Measurements from ENCODE around the gene CDC14A. TPM values are rescaled to one million over a fixed set of nuclear protein-coding genes. Genes with fewer than 3 reads are reported as not detected.
"Not testable (repeated sequence)": the region's sequence is repeated elsewhere in the genome, so short reads cannot be mapped to it uniquely, and the experiment has no call there.

The CDC14A gene
- total RNA-seq, 1 donor from 2014 or later: 20.6 TPM

DNA sequence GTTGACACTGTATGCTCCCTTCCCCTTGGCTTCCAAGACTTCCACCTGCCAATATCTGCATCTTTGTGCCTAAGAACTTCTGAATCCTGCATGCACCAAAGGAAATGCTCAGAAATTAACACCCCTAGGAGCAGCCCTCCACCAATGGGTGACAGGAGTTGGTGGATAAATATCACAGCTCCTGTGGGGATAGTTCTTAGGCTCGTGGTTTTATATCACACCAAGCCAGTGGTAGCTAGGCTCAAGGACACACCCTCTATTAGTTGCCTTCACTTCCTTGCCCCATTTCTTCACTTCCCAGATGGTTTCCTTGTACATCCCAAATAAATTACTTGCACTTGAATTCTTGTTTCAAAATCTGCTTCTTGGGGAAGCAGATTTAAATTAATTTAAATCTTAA lies 16.9 kb upstream of the CDC14A start:
- DNase-seq: no peak

DNA sequence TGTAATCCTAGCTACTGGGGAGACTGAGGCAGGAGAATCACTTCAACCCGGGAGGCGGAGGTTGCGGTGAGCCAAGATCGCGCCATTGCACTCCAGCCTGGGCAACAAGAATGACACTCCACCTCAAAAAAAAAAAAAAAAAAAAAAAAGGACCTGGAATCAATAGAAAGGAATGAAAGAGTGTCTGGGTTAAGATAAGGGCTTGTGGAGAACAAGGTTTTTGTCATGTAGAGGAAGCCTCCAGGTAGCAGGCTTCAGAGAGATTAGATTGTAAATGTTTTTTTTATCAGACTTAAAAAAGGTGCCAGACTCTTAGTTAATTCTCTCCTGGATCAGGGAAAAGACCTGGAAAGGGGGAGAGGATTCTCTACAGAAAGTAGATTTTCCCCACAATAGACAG lies 14.4 kb upstream of the CDC14A start:
- DNase-seq: not testable (repeated sequence)

DNA sequence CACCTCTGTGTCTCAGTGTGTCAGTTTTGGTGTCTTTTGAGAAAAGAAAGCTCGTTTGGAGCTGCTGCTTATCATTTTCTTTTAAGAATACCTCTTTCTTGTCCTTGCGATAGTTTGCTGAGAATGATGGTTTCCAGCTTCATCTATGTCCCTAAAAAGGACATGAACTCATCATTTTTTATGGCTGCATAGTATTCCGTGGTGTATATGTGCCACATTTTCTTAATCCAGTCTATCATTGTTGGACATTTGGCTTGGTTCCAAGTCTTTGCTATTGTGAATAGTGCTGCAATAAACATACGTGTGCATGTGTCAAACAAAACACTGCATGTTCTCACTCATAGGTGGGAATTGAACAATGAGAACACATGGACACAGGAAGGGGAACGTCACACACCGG lies 12.6 kb upstream of the CDC14A start:
- not testable (repeated sequence) for DNase-seq

DNA sequence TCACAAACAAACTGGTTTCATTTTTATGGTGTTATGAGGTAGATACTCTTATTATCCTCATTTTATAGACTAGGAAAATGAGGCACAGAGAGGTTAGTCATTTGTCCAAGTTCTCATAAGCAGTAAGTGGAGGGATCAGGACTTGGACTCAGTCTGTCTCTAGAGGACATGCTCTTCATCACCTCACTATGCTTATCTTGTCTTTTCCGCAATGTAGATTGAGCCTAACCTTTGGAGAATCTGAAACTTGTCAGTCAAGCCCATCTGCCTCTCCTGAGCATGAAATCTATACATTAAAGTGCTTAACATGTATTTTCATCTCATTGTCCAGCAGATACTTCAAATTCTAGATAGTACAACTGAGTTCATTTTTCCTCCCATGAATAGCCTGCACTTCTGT lies 11.8 kb upstream of the CDC14A start:
- no peak for DNase-seq

DNA sequence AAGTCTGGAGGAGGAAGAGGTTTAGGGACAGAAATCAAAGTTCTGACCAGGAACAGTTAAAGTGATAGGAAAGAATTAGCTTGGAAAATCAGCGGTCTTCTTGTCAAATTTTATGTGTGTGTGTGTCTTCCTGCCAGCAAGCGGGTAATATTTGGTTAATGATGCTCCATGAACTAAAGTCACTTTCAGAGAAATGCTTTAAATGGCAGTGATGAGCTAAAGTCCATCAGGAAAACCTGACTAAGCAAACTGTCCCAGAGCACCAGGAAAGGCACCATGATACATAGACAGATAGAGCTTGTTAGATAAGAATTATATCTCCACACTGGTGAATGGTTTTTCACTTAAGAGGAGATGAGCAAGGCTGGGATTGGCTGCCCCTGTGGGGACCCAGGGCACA lies 10.0 kb upstream of the CDC14A start:
- DNase-seq: no peak

DNA sequence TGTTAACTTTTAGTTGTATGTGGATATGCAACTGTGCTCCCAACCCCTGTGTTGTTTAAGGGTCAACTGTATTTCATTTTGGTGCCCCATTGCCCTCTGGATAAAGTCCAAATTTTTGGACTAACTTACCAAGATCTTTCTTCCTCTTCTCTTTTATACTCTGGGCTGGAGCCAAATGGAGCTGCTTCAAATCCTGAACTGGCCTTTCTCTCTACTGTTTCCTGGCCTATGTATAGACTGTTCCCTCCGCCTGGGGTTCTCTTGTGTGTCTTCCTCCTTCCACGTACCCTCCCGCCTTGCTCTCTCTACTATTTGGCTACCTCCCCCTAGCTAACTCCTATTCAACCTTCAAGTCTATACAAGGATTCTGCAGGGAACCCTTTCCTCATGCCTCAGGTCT lies 8.4 kb upstream of the CDC14A start:
- DNase-seq: no peak

DNA sequence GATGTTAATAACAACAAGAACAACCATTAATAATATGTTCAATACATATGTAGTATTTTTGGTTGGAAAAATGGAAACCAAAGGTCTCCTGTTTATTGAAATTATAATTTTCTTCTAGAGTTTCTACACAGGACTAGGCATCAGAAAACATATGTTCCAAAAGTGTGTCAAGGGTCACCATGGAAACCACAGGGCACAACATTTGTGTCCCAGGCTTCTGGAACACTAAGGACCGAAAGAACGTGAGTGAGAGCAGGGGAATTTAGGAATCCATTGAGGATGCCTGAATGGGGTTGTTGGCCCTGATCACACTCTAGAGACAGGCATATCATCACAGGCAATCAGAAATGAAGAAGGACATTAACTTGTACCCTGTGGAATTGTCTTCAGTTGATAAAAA lies 7.5 kb upstream of the CDC14A start:
- DNase-seq: no peak

DNA sequence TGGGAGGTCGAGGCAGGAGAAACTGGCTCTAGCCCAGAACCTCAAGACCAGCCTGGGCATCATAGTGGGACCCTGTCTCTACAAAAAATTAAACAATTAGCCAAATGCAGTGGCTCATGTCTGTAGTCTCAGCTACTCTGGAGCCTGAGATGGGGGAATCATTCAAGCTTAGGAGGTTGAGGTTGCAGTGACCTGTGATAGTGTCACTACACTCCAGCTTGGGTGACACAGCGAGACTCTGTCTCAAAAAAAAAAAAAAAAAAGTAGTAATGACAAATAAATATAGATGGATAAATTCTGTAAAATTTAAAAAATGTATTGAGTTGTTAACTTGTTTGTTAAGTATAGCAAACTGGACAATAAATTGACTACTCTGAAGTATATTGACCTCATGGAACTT lies 5.9 kb upstream of the CDC14A start:
- no peak for DNase-seq

DNA sequence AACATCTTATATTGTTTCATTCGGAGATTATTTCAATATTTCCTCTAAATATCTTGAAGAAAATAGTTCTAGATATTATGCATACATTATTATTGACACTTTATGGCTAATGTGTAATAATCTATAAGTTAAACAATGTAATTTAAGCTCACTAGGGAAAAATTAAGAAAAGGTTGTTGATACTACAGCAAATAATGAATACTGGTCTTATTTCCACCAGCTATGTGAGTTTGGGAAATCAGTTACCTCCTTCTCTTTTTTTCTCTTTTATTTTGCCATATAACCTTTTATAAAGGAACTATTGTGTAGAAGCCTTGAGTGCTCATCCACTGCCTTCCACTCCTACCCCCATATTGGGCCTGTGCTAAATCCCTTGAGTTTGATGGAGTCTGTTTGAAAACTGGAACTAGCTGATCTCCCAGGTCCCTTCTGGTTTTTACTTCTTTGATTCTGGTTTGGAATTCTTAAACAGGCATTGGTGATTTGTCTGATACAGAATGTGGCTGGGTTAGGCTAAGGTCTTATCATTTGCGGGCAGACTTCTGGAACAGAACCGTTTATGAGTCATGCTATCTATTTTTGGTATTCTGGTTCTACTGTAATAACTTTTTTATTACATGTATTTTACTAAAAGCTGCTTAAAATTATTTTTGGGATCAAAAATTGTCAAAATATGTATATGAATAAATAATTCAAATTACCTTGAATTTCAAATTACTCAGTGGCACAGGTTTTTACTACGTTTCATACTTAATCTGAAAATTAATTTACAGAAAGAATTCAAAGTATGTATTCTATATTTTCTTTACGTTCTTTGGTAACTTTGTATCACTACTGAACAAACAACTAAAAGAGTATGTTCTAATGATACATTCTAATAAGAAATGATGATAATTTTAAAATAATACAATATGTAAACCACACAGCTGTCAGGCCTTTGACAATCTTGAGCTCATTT lies 5.0 kb upstream of the CDC14A start:
- DNase-seq: no peak

DNA sequence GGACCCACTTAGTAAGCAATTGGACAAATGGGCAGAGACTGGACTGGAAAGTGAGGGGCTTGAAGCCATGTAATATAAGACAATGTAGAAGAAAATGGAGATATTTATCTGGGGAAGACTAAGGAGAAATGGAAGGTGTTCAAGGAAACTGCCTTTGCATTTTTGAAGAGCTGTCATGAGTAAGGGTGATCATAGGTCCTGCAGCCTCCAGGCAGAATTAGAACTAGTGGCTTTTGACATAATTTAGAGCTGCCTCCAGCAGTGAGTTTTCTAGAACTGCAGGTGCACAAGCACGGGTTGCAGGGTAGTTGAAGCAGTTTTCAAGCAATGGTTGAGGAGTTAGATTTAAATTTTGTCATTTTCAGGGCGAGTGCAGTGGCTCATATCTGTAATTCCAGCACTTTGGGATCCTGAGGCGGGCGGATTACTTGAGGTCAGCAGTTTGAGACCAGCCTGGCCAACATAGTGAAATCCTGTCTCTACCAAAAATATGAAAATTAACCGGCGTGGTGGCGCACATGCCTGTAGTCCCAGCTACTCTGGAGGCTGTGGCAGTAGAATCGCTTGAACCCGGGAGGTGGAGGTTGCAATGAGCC lies 3.7 kb upstream of the CDC14A start:
- no peak for DNase-seq

DNA sequence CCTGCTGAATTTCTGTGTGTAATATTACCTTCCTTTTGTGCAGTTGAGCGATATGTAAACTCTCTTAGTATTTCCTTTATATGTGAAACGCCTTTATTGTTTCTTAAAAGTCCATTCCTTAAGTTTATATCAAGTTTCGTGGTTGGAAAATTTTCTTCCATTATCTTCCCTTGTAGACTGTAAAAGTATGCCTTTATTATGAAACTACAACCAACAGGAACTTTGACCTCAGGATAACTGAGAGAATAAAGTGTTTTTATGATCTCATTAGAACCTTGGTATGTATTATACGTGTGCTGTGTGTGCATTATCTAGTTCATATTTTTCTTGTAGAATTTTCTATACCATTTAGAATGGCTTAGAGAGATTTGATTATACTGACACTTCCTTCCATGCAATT lies 3.1 kb upstream of the CDC14A start:
- no peak for DNase-seq

DNA sequence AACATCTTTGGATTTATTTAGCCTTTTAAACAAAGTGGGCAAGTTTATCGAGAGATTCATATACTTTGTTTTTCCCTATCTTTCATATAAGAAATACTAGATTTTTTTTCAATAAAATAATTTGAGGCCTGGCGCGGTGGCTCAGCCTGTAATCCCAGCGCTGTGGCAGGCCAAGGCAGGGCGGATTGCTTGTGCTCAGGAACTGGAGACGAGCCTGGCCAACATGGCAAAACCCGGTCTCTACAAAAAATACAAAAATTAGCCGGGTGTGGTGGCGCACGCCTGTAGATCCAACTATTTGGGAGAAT lies 1.6 kb upstream of the CDC14A start:
- no peak for DNase-seq

DNA sequence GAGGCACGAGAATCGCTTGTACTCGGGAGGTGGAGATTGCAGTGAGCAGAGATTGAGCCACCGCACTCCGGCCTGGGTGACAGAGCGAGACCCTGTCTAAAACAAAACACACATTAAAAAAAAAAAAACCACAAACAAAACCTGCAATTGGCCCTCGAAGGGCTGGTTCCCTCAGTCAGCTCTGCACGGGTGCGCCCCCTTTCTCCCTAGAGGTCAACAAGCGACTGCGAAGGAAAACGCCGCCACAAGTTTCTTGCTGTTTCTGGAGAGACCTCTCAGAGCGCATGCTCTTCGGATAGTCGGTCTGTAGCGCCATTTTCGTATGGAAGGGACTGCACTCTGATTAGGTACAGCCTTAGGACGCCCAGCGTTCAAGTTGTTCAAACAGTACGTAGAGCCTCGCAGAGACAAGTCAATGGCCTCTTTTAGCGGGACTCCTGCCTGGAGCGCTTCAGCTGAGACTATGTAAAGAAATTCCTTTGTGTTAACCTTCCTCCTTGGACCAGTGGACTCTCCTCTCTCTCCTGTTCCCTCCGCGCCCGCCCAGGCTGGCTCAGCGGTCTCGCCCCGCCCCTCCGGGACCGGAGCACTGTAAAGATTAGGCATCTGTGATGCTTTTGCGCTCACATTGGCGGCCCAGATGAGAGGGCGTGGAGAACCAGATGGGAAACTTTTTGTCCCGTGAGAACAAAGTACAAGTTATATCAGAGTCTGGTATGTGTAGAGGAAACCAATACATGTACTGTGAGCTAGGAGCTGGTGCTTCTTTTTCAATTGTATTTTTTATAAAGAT lies 1.0 kb upstream of the CDC14A start:
- peak; percentile 95 for DNase-seq

DNA sequence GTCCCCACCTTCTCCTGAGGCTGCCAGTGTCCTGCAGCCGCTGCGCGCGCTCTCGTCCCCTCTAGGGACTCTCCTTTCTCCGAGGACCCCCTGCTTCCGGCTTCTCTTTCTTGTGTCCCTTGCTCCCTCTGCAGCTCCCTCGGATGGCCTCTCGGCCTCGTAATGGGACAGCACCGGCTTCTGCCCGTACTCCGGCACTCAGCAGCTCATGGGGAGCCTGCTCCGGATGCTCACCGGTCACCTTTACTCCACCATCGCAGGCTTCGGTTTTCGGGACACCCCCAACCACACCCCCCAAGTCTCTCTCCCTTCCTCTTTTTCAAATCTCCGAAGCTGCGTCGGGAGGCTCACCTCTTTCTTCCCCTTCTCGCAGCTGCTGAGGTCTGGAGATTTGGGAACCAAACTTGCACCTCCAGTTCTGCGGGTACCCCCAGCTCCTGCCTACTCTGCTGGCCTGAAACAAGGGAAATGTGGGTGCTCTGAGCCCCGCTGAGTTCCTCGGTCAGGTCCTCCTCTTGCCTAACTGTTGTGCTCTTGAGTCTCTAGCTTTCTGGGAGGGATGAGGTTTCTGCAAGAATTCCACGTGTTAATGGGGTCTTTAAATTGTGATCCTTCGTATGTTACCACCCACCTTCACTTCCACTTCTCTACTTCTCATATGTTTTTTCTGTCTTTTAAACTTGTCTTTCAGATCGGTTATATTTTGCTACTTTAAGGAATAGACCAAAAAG lies 930 bp downstream of the CDC14A start:
- DNase-seq: peak; percentile 26

DNA sequence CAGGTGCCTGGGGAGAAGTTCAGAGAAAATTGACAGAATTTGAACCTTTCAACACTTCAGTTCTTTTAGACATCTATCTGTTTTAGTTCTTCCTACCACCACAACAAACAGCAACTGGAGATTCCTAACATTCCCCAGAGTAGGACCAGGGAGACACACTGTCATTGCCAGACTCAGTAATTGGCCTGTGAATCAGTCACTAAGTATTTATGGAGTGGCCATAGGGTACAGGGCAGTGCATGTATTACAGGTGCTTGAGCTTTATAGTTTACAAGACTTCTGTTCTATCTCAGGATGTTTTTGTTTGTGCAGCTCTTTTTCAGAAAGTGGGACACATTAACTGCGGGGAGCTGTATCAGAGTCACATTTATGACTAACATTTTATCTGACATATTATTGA lies 1.7 kb downstream of the CDC14A start:
- peak; percentile 57 for DNase-seq

DNA sequence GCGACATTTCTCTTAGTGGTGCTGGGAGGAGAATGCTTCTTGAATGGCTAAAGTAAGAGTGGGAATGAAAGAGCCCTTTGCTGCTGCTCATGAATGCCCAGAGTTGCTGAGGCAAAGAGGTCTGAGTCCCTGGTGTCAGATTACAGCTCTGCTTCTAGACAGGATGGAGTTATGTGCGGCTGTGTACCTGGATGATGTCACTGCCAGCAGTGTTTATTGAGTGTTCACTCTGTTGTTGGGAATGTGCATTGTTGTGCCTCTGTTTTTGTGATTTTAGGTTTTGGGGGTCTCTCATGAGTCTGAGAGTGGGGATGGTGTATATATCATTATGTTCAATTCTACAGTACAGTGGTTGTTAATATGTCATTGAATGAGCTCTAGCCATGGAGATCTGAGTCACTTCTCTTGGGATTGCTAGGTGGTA lies 2.7 kb downstream of the CDC14A start:
- DNase-seq: peak; percentile 59

DNA sequence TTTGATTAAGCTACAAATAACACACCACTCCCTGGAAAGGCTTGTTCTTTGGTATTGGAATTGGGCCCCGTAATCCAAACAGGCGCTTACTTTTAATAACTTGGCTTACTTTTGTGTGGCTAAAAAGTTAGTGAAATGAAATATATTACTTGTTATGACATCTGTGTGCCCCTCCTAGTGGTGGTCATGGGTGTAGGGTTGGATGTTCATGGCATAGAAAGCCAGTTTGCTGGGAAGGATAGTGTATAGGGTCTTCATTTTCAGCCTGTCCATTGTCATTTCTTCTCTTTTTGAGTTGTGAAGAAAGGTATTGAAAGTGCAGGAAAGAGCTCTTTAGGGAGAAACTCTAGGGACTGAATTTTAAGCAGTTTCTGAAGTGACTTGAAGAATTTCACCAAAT lies 5.9 kb downstream of the CDC14A start:
- peak; percentile 66 for DNase-seq

DNA sequence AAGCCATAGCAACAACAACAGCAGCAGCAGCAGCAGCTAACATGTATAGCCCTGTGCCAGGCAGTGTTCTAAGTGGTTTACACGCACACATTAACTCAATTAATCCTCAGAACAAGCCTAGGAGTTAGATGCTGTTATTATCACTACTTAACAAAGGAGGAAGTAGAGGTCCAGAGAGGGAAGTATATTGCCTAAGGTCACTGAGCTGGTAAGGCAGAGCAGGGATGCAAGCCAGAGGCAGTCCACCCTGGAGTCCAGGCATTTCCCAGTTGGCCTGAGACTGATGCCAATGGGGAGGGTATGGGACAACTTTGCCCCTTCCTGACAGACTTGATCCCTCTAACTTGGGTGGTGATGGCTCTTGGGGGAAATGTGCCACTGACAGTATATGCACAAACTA lies 6.8 kb downstream of the CDC14A start:
- no peak for DNase-seq

DNA sequence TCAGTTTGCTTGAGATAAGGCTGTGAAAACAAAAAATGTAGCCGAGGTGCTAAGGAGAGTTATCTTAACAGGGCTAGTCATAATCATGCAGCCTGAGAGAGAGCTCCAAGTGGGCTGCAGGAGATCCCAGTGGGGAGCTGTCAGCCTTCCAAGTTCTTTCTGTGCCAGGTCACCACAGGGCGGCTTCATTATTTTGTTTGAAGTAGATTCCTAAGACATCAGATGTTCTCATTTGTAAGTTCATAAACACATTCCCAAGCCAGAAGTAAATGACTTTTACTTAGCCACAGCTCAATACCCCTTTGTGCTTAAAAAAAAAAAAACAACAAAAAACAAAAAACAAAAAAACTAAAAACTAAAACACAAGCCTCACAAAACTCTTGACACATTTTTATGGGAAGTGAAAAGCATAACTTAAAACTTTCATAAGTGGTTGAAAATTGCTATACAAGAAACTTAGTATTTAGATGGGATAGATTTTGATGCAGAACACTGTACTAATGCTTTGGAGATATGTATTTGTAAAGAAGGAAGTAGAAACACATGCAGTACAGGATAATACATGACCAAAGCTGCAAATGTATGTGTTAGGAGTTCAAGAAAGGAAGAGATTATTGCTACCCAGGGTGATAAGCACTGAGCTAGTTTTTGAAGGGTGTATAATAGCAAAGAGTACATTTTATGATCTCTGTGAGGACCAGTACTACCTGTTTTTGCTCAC lies 8.6 kb downstream of the CDC14A start:
- DNase-seq: peak; percentile 56

DNA sequence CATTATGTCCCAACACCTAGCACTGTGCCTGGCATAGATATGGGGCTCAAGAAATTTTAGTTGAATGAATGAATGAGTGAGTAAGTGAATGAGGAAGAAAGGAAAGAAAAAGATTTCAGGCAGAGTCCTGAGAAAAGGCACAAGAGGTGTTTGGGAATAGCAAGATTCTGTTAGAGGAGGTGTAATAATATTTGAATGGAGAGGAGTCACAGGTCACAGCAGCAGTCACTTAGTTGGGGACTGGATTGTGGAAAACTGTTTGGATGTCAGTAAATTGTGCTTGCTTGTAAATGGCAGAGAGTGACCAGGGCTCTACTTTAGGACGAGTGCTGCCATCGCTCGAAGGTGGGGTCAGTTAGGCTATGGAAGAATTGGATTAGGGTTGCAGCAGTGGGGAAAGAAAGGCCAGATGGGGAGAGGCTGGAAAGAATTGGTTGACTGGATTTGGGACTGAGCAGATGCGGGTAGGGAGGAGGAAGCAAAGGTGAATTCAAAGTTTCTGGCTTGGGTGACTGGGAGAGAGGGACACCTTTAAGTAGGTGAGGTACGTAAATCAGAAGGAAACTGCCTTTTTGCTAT lies 9.3 kb downstream of the CDC14A start:
- DNase-seq: no peak

DNA sequence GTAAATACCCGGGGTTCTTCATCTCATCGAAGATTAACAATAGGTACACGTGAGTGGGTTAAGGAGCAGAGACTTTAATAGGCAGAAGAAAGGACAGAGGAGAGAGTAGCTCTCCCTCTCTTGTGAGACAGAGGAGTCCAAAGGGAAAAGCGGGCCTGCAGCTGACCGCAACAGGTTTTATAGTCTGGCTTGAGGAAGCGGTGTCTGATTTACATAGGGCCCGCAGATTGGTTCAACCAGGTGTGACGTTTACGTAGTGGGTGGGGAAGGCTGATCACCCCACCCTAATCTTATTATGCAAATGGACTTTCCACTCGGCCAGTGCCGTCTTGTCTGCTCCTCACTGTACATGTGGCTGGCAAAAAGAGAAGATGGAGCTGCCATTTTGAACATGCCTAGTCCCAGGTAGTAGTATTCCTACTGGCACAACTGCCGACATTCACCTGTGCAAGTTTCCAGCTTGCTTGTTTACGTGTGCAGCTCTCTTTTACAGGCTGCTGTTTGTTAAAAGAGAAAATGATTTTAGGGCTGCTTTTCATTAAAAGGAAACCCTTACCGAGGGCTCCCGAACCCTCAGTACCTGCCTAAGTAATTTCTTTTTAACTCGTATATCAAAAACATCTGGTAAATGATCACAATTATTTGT lies 10.6 kb downstream of the CDC14A start:
- DNase-seq: no peak
